Measurements from ENCODE around the gene CELF5. TPM values are rescaled to one million over a fixed set of nuclear protein-coding genes. Genes with fewer than 3 reads are reported as not detected.

Gene CELF5
- total RNA-seq, 1 experiment from 2014 or later, result 7.7 TPM

DNA sequence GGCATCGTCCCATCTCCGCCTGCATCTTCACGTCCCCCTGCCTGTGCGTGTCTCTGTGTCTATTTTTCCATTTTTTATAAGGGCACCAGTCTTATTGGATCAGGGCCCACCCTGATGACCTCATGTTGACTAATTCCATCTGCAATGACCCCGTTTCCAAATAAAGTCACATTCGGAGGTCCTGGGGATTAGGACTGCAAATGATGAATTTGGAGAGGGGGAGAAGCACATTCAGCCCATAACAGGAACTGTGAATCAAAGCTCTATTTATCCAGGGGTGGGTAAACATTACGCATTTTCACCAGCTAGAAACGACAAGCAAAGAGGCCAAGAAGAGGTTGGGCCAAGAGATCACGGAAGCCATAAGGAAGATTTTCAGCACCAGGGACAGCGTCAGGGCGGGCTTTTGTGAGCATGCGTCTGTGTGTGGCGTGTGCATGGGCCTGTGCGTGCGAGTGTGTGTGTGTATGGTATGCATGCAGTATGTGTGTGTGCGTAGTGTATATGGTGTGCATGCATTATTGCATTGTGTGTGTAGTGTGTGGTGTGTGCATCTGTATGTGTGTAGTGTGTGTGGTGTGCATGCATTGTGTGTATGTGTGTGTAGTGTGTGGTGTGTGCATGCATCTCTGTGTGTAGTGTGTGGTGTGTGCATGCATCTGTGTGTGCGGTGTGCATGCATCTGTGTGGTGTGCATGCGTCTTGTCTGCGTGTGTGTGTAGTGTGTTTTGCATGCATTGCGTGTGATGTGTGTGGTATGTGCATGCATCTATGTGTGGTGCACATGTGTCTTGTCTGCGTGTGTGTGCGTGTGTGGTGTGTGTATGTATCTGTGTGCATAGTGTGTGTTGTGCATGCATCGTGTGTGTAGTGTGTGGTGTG is 19.6 kb downstream of the CELF5 start:
- no peak overlapping the region for H3K4me3 Mint-ChIP-seq
- no peaks in the 10 kb centered on the region for H3K9me3 Mint-ChIP-seq
- DNase-seq (ENCODE audit: low spot score) (peak; percentile 69), ATAC-seq (no peak; the same call in 1 of the 2 replicates)
- peaks cover 3% of the 10 kb centered on the region; the same call in 1 of the 2 replicates for H3K4me1 Mint-ChIP-seq
- H3K27me3 Mint-ChIP-seq (ENCODE audit: low read depth), result peaks cover 10% of the 10 kb centered on the region
- ChIA-PET POLR2A (no interaction called here), CTCF (interaction anchor here (1.0 kb wide), 1 partner anchor 10 kb away, joined by 3 read pairs; no protein-coding TSS in a partner anchor)
- H3K27ac Mint-ChIP-seq, result no peak overlapping the region
- H3K36me3 Mint-ChIP-seq, result no peaks in the 10 kb centered on the region
- TF ChIP-seq, protein P1, sequence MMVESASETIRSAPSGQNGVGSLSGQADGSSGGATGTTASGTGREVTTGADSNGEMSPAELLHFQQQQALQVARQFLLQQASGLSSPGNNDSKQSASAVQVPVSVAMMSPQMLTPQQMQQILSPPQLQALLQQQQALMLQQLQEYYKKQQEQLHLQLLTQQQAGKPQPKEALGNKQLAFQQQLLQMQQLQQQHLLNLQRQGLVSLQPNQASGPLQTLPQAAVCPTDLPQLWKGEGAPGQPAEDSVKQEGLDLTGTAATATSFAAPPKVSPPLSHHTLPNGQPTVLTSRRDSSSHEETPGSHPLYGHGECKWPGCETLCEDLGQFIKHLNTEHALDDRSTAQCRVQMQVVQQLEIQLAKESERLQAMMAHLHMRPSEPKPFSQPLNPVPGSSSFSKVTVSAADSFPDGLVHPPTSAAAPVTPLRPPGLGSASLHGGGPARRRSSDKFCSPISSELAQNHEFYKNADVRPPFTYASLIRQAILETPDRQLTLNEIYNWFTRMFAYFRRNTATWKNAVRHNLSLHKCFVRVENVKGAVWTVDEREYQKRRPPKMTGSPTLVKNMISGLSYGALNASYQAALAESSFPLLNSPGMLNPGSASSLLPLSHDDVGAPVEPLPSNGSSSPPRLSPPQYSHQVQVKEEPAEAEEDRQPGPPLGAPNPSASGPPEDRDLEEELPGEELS (CRISPR knock-in tag; IDR thresholded peaks at IDR 0.05), result peak; percentile 87; the same call in 1 of the 2 replicates
- TF ChIP-seq STAT6 (CRISPR knock-in tag; conservative IDR thresholded peaks at IDR 0.05; ENCODE audit: low read depth) (no peak), ZNF423 (CRISPR knock-in tag; IDR thresholded peaks at IDR 0.05) (no peak), ETV6 (CRISPR knock-in tag; IDR thresholded peaks at IDR 0.05) (peak; percentile 86), RORB (CRISPR knock-in tag; IDR thresholded peaks at IDR 0.05) (no peak), CREB1 (CRISPR knock-in tag; IDR thresholded peaks at IDR 0.05) (no peak), TCF7 (CRISPR knock-in tag; IDR thresholded peaks at IDR 0.05; ENCODE audit: low read depth) (peak; percentile 45; the same call in 1 of the 2 replicates), NFYB (CRISPR knock-in tag; conservative IDR thresholded peaks at IDR 0.05; ENCODE audit: low read depth) (no peak), SMAD3 (CRISPR knock-in tag; IDR thresholded peaks at IDR 0.05; ENCODE audit: borderline replicate concordance) (peak; percentile 68; the same call in 1 of the 2 replicates), NR3C1 (CRISPR knock-in tag; conservative IDR thresholded peaks at IDR 0.05; ENCODE audit: low read depth) (no peak), SMAD4 (CRISPR knock-in tag; IDR thresholded peaks at IDR 0.05) (no peak), ELF4 (CRISPR knock-in tag; IDR thresholded peaks at IDR 0.05; ENCODE audit: low read depth) (no peak), IRF1 (CRISPR knock-in tag; IDR thresholded peaks at IDR 0.05) (peak; percentile 76; the same call in 1 of the 2 replicates), PRRX2 (CRISPR knock-in tag; IDR thresholded peaks at IDR 0.05) (no peak), ZNF425 (CRISPR knock-in tag; conservative IDR thresholded peaks at IDR 0.05) (no peak), TEAD1 (CRISPR knock-in tag; IDR thresholded peaks at IDR 0.05) (peak; percentile 61; the same call in 1 of the 2 replicates)
- TF ChIP-seq, protein P2, sequence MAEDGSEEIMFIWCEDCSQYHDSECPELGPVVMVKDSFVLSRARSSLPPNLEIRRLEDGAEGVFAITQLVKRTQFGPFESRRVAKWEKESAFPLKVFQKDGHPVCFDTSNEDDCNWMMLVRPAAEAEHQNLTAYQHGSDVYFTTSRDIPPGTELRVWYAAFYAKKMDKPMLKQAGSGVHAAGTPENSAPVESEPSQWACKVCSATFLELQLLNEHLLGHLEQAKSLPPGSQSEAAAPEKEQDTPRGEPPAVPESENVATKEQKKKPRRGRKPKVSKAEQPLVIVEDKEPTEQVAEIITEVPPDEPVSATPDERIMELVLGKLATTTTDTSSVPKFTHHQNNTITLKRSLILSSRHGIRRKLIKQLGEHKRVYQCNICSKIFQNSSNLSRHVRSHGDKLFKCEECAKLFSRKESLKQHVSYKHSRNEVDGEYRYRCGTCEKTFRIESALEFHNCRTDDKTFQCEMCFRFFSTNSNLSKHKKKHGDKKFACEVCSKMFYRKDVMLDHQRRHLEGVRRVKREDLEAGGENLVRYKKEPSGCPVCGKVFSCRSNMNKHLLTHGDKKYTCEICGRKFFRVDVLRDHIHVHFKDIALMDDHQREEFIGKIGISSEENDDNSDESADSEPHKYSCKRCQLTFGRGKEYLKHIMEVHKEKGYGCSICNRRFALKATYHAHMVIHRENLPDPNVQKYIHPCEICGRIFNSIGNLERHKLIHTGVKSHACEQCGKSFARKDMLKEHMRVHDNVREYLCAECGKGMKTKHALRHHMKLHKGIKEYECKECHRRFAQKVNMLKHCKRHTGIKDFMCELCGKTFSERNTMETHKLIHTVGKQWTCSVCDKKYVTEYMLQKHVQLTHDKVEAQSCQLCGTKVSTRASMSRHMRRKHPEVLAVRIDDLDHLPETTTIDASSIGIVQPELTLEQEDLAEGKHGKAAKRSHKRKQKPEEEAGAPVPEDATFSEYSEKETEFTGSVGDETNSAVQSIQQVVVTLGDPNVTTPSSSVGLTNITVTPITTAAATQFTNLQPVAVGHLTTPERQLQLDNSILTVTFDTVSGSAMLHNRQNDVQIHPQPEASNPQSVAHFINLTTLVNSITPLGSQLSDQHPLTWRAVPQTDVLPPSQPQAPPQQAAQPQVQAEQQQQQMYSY (CRISPR knock-in tag; IDR thresholded peaks at IDR 0.05), result 0 out of 2 replicates have a peak, but pooled peaks have one; percentile 33
- TF ChIP-seq, protein P3, sequence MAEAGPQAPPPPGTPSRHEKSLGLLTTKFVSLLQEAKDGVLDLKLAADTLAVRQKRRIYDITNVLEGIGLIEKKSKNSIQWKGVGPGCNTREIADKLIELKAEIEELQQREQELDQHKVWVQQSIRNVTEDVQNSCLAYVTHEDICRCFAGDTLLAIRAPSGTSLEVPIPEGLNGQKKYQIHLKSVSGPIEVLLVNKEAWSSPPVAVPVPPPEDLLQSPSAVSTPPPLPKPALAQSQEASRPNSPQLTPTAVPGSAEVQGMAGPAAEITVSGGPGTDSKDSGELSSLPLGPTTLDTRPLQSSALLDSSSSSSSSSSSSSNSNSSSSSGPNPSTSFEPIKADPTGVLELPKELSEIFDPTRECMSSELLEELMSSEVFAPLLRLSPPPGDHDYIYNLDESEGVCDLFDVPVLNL (CRISPR knock-in tag; IDR thresholded peaks at IDR 0.05; ENCODE audit: borderline replicate concordance, low read depth), result peak; percentile 48; the same call in 1 of the 2 replicates
- TF ChIP-seq, protein P4, sequence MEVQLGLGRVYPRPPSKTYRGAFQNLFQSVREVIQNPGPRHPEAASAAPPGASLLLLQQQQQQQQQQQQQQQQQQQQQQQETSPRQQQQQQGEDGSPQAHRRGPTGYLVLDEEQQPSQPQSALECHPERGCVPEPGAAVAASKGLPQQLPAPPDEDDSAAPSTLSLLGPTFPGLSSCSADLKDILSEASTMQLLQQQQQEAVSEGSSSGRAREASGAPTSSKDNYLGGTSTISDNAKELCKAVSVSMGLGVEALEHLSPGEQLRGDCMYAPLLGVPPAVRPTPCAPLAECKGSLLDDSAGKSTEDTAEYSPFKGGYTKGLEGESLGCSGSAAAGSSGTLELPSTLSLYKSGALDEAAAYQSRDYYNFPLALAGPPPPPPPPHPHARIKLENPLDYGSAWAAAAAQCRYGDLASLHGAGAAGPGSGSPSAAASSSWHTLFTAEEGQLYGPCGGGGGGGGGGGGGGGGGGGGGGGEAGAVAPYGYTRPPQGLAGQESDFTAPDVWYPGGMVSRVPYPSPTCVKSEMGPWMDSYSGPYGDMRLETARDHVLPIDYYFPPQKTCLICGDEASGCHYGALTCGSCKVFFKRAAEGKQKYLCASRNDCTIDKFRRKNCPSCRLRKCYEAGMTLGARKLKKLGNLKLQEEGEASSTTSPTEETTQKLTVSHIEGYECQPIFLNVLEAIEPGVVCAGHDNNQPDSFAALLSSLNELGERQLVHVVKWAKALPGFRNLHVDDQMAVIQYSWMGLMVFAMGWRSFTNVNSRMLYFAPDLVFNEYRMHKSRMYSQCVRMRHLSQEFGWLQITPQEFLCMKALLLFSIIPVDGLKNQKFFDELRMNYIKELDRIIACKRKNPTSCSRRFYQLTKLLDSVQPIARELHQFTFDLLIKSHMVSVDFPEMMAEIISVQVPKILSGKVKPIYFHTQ (CRISPR knock-in tag; IDR thresholded peaks at IDR 0.05), result no peak
